CD4-positive, alpha-beta T cell treated with Interleukin-4 for 4 hours (primary cell): ENCODE data around the gene NOL6.
"Not testable (repeated sequence)": the region's sequence is repeated elsewhere in the genome, so short reads cannot be mapped to it uniquely, and the experiment has no call there.

Source experiments
- DNase-seq: peaks from one replicate; pipeline ENCODE4 v3.0.0-alpha.2; 2020

The NOL6 gene

DNA sequence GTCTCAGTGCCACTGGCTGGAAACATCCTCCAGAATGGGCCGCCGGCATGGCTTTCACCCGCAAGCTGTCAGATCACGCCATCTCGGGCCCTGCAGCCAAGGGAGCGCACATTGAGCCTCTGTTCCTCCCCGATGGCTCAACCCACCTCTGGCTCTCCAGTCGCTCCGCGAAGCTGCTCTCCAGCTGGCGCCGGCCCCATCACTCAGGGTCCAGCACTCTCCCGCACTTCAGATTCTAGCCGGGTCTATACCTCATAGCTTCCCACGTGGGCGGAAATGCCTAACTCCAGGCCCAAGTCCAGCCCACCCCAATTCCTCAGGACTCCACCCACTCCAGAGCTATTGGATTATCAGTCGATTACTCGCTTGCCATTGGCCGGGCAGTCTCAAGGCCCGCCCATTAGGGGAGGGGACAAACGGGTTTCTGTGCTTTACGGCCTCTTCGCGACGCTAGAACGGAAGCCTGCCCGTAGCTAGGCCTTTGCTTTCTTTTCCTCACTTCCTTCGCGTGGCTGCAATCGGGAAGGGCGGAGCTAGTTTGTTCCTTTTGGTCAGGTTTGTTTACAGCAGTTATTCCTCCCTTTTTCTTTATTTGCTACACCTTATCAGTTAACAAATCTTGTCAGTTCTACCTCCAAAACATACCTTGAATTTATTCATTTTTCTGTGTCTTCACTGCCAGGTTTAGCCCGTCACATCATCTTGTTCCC, at the start of gene NOL6:
NOL6 (minus strand) TSS at position 282 of the 710 bp plus-strand sequence; CDS start at position 200, 82 bp downstream.
- peak; percentile 98 for DNase-seq

DNA sequence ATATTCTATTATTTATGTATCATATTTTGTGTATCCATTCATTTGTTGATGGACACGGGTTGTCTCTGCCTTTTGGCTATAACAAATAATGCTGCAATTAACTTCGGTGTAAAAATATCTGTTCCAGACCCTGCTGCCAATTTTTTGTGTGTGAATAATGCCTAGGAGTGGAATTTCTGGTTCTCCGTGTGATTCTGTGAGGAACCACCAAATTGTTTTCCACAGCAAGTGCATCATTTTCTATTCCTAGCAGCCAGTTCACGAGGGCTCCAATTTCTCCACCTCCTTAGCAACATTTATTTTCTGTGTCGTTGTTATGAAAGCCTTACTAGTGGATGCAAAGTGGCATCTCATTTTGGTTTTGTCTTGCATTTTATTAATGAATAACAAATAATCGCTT, 48.1 kb upstream of the NOL6 start:
- not testable (repeated sequence) for DNase-seq

DNA sequence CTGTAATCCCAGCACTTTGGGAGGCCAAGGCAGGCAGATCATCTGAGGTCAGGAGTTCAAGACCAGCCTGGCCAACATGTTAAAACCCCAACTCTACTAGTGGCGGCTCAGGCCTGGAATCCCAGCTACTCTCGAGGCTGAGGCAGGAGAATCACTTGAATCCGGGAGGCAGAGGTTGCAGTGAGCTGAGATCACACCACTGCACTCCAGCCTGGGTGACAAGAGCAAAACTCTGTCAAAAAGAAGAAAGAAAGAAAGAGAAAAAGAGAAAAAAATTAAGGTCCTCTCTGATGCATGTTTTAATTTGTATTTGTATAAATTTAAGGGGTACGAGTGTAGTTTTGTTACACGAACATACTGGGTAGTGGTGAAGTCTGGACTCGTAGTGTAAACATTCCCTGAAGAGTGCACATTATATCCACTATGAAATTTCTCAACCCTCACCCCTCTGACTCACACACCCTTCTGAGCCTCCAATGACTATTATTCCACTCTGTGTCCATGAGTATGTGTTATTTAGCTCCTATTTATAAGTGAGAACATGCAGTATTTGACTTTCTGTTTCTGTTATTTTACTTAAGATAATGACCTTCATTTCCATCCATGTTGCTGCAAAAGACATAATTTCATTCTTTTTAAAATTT, 44.3 kb upstream of the NOL6 start:
- not testable (repeated sequence) for DNase-seq

DNA sequence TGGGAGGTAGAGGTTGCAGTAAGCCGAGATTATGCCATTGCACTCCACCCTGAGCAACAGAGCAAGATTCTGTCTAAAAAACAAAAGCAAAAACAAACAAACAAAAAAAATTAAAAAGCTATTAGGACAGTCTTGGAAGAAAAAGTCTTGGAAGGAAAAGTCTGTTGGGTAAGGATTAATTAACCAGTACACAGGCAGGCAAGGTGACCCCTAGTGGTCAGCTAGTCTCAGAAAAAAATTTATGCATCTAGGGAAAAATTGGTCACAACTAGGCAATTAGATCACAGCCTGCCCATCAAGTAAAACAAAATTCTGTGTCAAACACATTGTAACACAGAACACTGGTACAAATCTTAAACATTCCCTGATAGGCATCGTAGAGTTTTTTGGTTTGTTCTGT, 43.6 kb upstream of the NOL6 start:
- DNase-seq, result peak; percentile 32

GRCh38 chr9:33516397-33516796, 42.7 kb upstream of the NOL6 start:
- not testable (repeated sequence) for DNase-seq

GRCh38 chr9:33515342-33515995, 41.7 kb upstream of the NOL6 start:
- DNase-seq, result not testable (repeated sequence)

DNA sequence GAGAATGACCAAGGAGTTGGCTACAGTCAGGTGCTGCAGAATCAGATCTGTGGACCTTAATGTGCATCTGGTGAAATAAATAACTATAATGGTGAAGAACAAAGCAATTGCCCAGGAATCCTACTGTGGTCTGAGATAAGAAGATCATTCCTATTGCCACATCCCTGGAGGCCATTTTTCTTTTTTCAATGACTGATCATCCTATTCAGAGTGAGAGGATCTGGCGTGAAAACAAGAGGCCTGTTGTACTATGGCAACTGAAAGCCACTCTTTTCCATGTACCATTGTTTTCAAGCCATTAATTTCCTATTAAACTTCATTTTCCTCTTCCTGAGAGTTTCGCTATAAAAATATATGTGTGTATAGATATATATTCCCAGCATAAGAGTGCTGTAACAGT, 38.8 kb upstream of the NOL6 start:
- not testable (repeated sequence) for DNase-seq

GRCh38 chr9:33511184-33511517, 37.4 kb upstream of the NOL6 start:
- not testable (repeated sequence) for DNase-seq

GRCh38 chr9:33510262-33511183, 36.8 kb upstream of the NOL6 start:
- peak; percentile 18 for DNase-seq

GRCh38 chr9:33506626-33507370, 33.1 kb upstream of the NOL6 start:
- no peak for DNase-seq

- DNase-seq, result peak; percentile 8
Measured at GRCh38 chr9:33498387-33498786, 24.7 kb upstream of the NOL6 start.

DNA sequence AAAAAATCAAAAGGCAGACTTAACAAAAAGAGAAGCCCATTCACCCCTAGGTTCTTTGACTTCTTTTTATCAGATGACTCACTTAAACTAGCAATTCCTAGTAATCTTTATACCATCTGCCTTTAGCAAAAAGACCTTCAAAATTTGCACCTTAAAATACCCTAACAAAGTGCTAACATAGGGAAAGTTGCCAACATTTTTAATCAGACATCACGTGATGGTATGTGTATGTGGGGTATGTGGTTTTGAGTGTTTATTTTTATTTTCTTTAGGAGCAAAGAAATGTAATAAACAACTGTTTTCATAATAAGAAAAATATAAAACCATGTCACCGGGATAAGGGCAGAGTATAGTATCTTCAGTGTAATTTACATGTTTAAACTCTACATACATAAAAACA, 20.1 kb upstream of the NOL6 start:
- not testable (repeated sequence) for DNase-seq

GRCh38 chr9:33489066-33489465, 15.3 kb upstream of the NOL6 start:
- no peak for DNase-seq

DNA sequence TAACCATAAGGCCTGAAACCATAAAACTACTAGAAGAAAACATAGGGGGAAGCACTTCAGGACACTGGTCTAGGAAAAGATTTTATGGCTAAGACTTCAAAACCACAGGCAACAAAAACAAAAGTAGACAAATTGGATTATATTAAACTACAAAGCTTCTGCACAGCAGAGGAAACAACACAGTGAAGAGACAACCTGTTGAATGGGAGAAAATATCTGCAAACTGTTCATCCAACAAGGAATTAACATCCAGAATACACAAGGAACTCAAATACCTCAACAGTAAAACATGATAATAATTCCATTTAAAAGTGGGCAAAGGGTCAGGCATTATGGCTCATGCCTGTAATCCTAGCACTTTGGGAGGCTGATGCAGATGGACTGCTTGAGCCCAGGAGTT, 11.6 kb upstream of the NOL6 start:
- DNase-seq, result not testable (repeated sequence)

GRCh38 chr9:33480976-33481375, 7.3 kb upstream of the NOL6 start:
- no peak for DNase-seq

- no peak for DNase-seq
Measured at GRCh38 chr9:33480106-33480505, 6.4 kb upstream of the NOL6 start.

- no peak for DNase-seq
Measured at GRCh38 chr9:33476503-33476902, 2.8 kb upstream of the NOL6 start.

DNA sequence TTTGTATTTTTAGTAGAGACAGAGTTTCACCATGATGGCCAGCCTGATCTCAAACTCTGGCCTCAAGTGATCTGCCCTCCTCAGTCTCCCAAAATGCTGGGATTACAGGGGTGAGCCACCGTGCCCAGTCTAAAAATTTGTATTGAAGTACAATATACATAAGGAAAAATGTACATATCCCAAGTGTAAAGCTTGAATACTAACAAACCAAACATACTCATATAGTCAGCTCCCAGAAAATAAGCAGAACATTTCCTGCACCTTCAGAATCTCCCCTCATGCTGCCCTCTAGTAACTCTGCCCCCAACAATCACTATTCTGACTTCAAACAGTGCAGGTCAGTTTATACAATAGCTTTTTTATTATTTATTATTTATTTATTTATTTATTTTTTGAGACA, 1.6 kb upstream of the NOL6 start:
- DNase-seq, result no peak

GRCh38 chr9:33472881-33473615, 676 bp downstream of the NOL6 start:
- DNase-seq, result no peak

GRCh38 chr9:33472171-33472880, 1.4 kb downstream of the NOL6 start:
- DNase-seq, result no peak

DNA sequence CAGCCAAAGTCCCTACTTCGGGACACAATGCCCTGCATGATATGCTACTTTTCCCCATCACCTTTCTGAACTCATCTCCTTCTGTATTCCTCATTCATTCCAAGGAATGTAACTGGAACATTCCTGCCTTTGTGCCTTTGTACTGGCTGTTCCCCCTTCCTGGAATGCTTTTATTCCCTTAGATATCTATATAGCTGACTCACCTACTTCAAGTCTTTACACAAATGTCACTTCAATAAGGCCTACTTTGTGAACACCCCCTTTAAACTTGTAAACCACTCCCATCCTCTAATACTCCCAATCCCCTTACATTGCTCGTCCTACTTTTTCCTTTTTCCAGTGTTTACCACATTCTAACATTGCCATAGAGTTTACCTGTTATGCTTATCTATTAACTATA, 2.4 kb downstream of the NOL6 start:
- no peak for DNase-seq
